ENCODE results near the gene TCAIM.
A peak's percentile ranks its signal among the peaks of the same experiment; 100 is the strongest.

TCAIM gene

GRCh38 chr3:44324584-44324983, 14.0 kb upstream of the TCAIM start:
- TF ChIP-seq MAX (IDR thresholded peaks at IDR 0.05; ENCODE audit: low read depth, low read length) (no peak), POLR2A (IDR thresholded peaks at IDR 0.05; ENCODE audit: extremely low read depth, insufficient read length) (no peak), CTCF (IDR thresholded peaks at IDR 0.05; ENCODE audit: low read depth, low read length) (no peak), MYC (IDR thresholded peaks at IDR 0.05; ENCODE audit: low read depth, low read length) (no peak)
- DNase-seq (ENCODE audit: low read depth): no peak
- H3K4me3 ChIP-seq (ENCODE audit: low read depth, low read length): no peak overlapping the region

GRCh38 chr3:44326019-44326418, 12.5 kb upstream of the TCAIM start:
- DNase-seq (ENCODE audit: low read depth): peak; percentile 22
- no peak for TF ChIP-seq POLR2A (IDR thresholded peaks at IDR 0.05; ENCODE audit: extremely low read depth, insufficient read length)
- no peak for TF ChIP-seq MYC (IDR thresholded peaks at IDR 0.05; ENCODE audit: low read depth, low read length)
- TF ChIP-seq CTCF (IDR thresholded peaks at IDR 0.05; ENCODE audit: low read depth, low read length): no peak
- TF ChIP-seq MAX (IDR thresholded peaks at IDR 0.05; ENCODE audit: low read depth, low read length): no peak
- no peak overlapping the region for H3K4me3 ChIP-seq (ENCODE audit: low read depth, low read length)

- DNase-seq (ENCODE audit: low read depth): no peak
- no peak for TF ChIP-seq MAX (IDR thresholded peaks at IDR 0.05; ENCODE audit: low read depth, low read length)
- TF ChIP-seq CTCF (IDR thresholded peaks at IDR 0.05; ENCODE audit: low read depth, low read length): no peak
- TF ChIP-seq POLR2A (IDR thresholded peaks at IDR 0.05; ENCODE audit: extremely low read depth, insufficient read length): no peak
- H3K4me3 ChIP-seq (ENCODE audit: low read depth, low read length): no peak overlapping the region
Observed at GRCh38 chr3:44326515-44326914, 12.1 kb upstream of the TCAIM start.

- TF ChIP-seq MAX (IDR thresholded peaks at IDR 0.05; ENCODE audit: low read depth, low read length) (no peak), POLR2A (IDR thresholded peaks at IDR 0.05; ENCODE audit: extremely low read depth, insufficient read length) (no peak), MYC (IDR thresholded peaks at IDR 0.05; ENCODE audit: low read depth, low read length) (no peak), CTCF (IDR thresholded peaks at IDR 0.05; ENCODE audit: low read depth, low read length) (no peak)
- H3K4me3 ChIP-seq (ENCODE audit: low read depth, low read length): no peak overlapping the region
- no peak for DNase-seq (ENCODE audit: low read depth)
Observed at GRCh38 chr3:44329946-44330345, 8.6 kb upstream of the TCAIM start.

- TF ChIP-seq MYC (IDR thresholded peaks at IDR 0.05; ENCODE audit: low read depth, low read length): no peak
- no peak for TF ChIP-seq POLR2A (IDR thresholded peaks at IDR 0.05; ENCODE audit: extremely low read depth, insufficient read length)
- TF ChIP-seq CTCF (IDR thresholded peaks at IDR 0.05; ENCODE audit: low read depth, low read length): no peak
- TF ChIP-seq MAX (IDR thresholded peaks at IDR 0.05; ENCODE audit: low read depth, low read length): no peak
- no peak for DNase-seq (ENCODE audit: low read depth)
- no peak overlapping the region for H3K4me3 ChIP-seq (ENCODE audit: low read depth, low read length)
Observed at GRCh38 chr3:44330444-44330843, 8.1 kb upstream of the TCAIM start.

GRCh38 chr3:44334326-44334725, 4.2 kb upstream of the TCAIM start:
- no peak for TF ChIP-seq MAX (IDR thresholded peaks at IDR 0.05; ENCODE audit: low read depth, low read length)
- no peak for TF ChIP-seq POLR2A (IDR thresholded peaks at IDR 0.05; ENCODE audit: extremely low read depth, insufficient read length)
- TF ChIP-seq MYC (IDR thresholded peaks at IDR 0.05; ENCODE audit: low read depth, low read length): no peak
- no peak for TF ChIP-seq CTCF (IDR thresholded peaks at IDR 0.05; ENCODE audit: low read depth, low read length)
- no peak overlapping the region for H3K4me3 ChIP-seq (ENCODE audit: low read depth, low read length)
- no peak for DNase-seq (ENCODE audit: low read depth)
